ENCODE measurements around the gene LRP8.

LRP8 gene

GRCh38 chr1:53359934-53360276 is 32.0 kb upstream of the LRP8 start:
- DNase-seq (ENCODE audit: low spot score) = no peak

- peak; percentile 5 for DNase-seq (ENCODE audit: low spot score)
Measured at GRCh38 chr1:53359225-53359933, 31.5 kb upstream of the LRP8 start.

DNA sequence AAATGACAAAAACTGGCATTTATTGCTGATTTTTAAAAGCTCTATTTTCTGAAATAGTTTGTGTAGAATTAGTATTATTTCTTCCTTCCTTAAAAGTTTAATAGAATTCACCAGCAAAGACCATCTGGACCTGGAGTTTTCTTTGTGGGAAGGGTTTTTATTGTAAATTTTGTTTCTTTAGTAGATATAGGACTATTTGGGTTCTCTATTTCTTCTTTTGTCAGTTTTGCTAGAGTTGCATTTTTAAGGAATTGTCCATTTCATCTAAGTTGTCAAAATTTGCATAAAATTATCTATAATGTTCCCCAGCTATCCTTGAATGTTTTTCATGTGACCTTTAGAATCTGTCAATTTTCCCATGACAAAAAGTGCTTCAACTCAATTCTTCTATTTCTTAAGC is 28.8 kb upstream of the LRP8 start:
- no peak for DNase-seq (ENCODE audit: low spot score)

GRCh38 chr1:53354119-53354518 is 26.2 kb upstream of the LRP8 start:
- no peak for DNase-seq (ENCODE audit: low spot score)

- DNase-seq (ENCODE audit: low spot score) = no peak
Measured at GRCh38 chr1:53352561-53352960, 24.7 kb upstream of the LRP8 start.

- no peak for DNase-seq (ENCODE audit: low spot score)
Measured at GRCh38 chr1:53350853-53351767, 23.2 kb upstream of the LRP8 start.

- no peak for DNase-seq (ENCODE audit: low spot score)
Measured at GRCh38 chr1:53349968-53350852, 22.3 kb upstream of the LRP8 start.

- no peak for DNase-seq (ENCODE audit: low spot score)
Measured at GRCh38 chr1:53349369-53349835, 21.5 kb upstream of the LRP8 start.

GRCh38 chr1:53348486-53349368 is 20.9 kb upstream of the LRP8 start:
- DNase-seq (ENCODE audit: low spot score) = no peak

DNA sequence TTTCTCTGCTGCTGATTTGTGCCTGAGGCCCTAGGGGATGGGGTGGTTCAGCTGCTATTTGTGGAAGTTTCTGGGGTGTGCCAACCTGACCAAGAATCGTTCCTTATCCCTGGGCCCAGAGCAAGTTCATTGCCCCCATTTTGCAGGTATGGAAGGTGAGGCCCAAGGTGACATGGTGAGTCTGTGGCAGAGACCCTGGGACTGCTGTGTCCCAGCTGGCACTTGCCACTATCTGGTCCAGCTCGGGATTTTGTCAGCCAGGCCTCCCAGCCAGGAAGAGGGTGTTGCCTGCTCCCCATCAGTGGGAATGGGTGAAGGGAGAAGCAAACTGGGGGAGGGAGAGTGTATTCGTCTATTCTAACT is 18.9 kb upstream of the LRP8 start:
- no peak for DNase-seq (ENCODE audit: low spot score)

- DNase-seq (ENCODE audit: low spot score) = no peak
Measured at GRCh38 chr1:53345996-53346813, 18.3 kb upstream of the LRP8 start.

GRCh38 chr1:53344921-53345838 is 17.3 kb upstream of the LRP8 start:
- DNase-seq (ENCODE audit: low spot score) = no peak

- DNase-seq (ENCODE audit: low spot score) = no peak
Measured at GRCh38 chr1:53343831-53344668, 16.2 kb upstream of the LRP8 start.

GRCh38 chr1:53342735-53343470 is 15.0 kb upstream of the LRP8 start:
- no peak for DNase-seq (ENCODE audit: low spot score)

DNA sequence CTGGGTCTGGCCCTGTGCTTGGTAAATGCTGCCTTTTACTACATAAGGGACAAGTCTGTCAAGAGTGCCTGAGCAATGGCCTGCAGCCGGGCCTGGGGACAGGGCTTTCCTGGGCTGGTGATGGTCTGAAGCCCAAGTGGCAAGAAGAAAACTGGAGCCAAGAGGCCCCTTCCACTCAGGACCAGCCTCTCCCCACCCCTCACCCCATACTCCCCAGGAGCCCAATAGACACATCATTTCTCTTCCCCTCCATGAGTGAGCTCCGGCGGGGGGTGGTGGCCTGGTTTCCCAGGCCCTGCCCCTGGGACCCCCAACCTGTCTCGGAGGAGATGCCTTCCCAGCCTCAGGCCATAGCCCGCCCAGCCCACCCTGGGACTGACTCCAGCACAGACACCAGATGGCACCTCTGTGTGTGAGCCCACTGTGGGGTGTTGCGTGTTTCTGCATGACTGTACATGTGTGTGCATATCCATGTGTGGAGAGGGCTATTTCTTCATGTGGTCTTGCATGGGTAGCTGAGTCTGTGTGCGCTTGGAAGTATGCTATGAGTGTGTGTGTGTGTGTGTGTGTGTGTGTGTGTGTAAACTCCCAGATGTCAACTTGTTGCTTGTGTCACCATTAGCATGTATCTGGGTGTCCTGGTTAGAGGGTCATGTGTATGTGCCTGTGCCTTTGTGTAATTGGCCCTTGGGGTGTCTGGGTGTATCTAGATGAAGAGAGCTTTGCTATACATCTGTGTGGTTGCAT is 14.3 kb upstream of the LRP8 start:
- DNase-seq (ENCODE audit: low spot score) = no peak

DNA sequence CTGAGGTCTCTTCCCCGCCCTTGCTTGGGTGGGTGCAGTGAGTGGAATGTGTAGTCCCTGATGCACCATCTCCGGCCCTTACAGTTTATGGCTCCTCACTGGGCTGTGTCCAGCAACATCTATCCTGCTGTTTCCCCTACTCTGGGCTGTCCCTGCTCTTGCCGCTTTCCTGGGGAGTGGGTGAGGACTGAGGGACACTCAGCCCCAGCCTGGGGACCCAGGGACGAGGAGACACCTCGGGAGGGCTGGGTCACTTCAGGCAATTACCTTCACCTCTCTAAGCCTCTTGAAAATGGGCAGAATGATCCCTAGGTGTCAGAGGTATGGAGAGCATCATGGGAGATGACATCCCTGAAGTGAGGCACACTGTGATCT is 13.6 kb upstream of the LRP8 start:
- DNase-seq (ENCODE audit: low spot score) = no peak

Measured in D341Med (cell line).